ENCODE data around the gene C16orf95.

GRCh38 chr16:87286839-87287626 is 30.2 kb downstream of the C16orf95 start:
- TF ChIP-seq CTCF (IDR thresholded peaks at IDR 0.05), result no peak
- TF ChIP-seq POLR2A (IDR thresholded peaks at IDR 0.05), result no peak

All from lower leg skin (tissue), 3 donors.